Erythroblast (primary cell): ENCODE results near the gene FUS.
"Not testable (repeated sequence)": the region's sequence is repeated elsewhere in the genome, so short reads cannot be mapped to it uniquely, and the experiment has no call there.

ENCODE experiments used
- DNase-seq, 2 experiments: peaks; one replicate each; lab custom pipeline; 2025; lab: John Stamatoyannopoulos, UW
- GATA1 ChIP-seq: IDR thresholded peaks from 2 replicates; pipeline ENCODE4 v1.6.1; 2011; ENCODE audit warnings: low read depth, mild to moderate bottlenecking, control low read depth, low read length, moderate library complexity
- POLR2A ChIP-seq: IDR thresholded peaks from 2 replicates; pipeline ENCODE4 v1.6.1; 2011; ENCODE audit warnings: mild to moderate bottlenecking, low read length

Gene FUS

GRCh38 chr16:31186176-31186575, 6.2 kb downstream of the FUS start:
- no peak for DNase-seq
- TF ChIP-seq GATA1 (no peak), POLR2A (no peak)

DNA sequence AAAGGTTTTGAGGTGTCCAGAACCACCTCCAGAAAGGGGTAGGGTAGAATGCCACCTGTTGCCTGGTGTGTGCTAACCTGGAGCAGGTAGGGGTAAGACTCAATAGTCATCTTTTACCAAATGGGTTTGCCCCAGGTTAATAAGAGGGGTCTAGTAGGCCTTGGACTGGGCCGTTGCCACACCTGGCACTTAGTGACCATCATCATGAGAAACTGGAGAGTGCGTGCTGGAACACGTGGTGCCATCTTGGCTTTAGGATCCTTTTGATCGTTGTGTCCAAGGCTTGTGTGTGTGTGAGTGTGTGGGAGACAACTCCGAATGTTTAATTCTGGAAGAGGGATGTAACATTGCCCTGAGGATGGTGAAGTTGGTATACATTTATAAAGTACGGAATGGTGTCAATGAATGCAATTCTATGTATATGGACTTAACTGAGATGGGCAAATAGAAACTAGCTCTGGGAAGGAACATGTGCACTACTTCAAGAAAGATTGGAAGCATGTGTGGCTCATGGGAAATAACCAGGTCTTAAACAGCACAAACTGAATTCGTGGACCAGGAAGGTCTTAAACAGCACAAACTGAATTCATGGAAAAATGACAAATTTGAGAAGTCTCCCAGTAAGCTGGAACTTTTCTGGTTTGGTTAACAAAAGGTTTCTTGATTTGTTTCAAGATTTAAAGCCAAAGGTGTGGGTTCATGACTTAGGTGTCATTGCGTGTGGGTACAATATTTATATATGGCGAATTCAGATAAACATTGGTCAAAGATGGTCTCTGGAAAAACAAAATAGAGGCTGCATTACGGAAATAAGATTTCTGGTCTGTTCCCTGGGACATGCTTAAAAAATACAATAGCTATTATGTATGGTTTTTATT, 7.2 kb downstream of the FUS start:
- TF ChIP-seq GATA1, result no peak
- TF ChIP-seq POLR2A, result no peak
- DNase-seq, result no peak

DNA sequence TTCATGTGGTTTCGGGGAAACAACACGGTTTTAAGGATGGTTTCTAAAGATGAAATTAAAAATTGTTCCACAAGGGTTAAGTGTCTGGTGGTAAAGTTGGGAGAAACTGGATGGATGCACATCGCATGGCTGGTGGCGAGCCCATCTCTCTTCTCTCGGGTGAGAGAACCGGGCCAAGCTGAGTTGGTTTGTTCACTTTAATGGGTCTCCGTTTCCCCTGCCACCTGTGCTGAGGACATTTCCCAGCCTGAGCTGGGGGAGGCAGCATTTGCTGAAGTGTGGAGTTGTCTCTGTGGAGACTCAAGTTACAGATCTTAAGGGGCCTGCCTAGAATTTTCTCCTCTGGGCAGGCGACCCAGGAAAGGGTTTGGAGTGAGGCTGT, 7.9 kb downstream of the FUS start:
- no peak for DNase-seq
- TF ChIP-seq POLR2A (no peak), GATA1 (no peak)

- TF ChIP-seq GATA1 (no peak), POLR2A (no peak)
Measured at GRCh38 chr16:31188450-31189411, 8.8 kb downstream of the FUS start.

GRCh38 chr16:31189412-31189778, 9.5 kb downstream of the FUS start:
- no peak for DNase-seq
- TF ChIP-seq GATA1 (no peak), POLR2A (no peak)

More at GRCh38 chr16:31188450-31189411, 8.8 kb downstream of the FUS start:
- DNase-seq, result no peak

DNA sequence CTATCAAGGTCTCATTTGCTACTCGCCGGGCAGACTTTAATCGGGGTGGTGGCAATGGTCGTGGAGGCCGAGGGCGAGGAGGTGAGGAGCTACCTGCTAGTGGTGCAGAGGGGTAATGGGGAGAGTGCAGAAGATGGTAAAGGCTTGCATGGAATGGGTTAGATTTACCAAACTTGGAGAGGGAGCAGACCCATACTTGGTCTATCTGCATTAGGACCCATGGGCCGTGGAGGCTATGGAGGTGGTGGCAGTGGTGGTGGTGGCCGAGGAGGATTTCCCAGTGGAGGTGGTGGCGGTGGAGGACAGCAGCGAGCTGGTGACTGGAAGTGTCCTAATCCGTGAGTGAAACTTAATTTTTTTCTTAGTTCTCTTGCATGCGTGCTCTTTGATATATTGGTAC, 10.1 kb downstream of the FUS start:
- TF ChIP-seq POLR2A (no peak), GATA1 (no peak)
- no peak for DNase-seq

- DNase-seq, result no peak
- TF ChIP-seq GATA1 (no peak), POLR2A (no peak)
Measured at GRCh38 chr16:31190818-31191444, 11.0 kb downstream of the FUS start.

DNA sequence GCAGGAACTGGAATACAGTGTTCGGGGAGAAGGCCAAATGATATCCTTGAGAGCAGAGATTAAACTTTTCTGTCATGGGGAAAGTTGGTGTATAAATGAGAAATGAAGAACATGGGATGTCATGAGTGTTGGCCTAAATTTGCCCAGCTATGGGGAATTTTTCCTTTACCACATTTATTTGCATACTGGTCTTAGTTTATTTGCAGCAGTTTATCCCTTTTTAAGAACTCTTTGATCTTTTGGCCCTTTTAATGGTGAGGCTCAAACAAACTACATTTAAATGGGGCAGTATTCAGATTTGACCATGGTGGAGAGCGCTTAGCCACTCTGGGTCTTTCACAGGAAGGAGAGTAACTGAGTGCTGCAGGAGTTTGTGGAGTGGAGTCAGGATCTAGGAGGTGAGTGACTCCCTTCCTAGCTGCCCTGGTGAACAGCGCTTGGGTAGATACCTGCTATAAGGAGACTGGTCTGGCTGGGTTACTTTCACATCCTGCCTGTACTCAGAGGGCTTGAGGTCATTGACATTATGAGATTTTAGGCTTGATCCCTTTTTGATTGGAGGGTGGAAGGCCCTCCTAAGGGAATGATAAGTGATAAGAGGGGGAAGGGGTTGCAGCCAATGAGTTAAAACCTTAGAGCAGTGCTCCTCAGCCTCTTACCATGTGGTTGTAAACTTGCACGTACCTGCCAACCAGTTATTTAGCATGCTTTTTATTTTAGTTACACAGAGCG, 11.9 kb downstream of the FUS start:
- TF ChIP-seq POLR2A, result no peak
- no peak for TF ChIP-seq GATA1
- no peak for DNase-seq

DNA sequence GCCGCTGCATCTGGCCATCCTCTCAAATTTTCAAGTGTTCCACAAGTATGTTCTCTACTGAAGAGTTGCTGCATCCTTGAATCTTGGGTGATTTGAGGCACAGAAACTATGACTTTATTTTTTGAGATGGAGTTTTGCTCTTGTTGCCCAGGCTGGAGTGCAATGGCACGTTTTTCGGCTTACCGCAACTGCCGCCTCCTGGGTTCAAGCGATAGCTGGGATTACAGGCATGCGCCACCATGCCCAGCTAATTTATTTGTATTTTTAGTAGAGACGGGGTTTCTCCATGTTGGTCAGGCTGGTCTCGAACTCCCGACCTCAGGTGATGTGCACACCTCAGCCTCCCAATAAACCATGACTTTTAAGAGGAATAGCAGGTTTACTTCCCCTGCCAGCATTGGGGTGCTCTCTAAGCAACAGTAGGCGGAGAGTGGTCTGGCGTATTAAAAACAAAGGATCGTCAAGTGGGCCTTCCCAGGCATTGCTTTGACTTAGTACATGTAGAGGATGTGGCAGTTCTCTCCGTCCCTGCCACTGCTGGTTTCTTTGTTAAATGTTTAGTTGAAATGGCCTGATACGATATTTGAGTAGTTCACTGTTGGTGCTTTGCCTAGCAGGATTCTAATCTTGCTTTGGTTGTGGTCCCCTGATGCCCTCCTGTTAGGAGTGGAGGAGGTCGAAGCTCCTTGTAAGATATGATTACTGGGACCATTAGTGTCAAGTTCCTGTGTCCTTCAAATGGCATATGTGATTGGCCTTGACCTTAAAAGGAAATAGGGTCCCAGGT, 13.1 kb downstream of the FUS start:
- TF ChIP-seq GATA1, result no peak
- TF ChIP-seq POLR2A, result no peak
- no peak for DNase-seq

DNA sequence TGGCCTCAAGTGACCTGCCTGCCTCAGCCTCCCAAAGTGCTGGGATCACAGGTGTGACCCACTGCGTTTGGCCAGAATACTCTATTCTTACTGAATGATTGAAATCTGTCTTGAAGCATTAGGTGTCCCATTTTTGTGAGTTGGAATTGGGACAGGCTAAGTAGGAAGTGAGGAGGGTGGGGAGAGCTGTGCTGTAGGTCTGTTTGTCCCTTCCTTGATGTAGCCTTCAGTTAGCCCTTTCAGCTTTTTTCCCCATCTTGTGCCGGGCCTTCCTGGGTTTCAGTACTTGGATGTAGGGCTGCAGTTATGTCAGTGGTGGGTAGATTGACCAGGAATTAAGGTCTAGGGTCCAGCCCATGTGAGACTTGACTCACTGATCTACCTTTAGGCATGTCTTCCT, 13.9 kb downstream of the FUS start:
- no peak for TF ChIP-seq GATA1
- no peak for TF ChIP-seq POLR2A

DNA sequence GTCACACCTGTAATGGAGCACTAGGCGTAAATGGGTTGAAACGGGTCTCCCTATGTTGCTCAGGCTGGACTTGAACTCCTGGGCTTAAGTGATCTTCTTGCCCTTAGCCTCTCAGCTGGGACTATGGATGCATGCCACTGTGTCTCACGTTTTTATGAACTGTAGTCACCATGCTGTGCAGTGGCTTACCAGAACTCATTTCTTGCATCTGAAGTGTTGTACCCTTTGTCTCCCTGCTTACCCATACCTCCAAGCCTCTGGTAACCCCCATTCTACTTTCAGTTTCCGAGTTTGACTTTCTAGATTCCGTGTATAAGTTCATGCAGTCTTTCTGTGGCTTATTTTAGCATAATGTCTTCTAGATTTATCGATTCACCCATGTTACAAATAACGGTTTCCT, 15.0 kb downstream of the FUS start:
- no peak for DNase-seq
- no peak for TF ChIP-seq POLR2A
- no peak for TF ChIP-seq GATA1

More for the DNA sequence above, 13.9 kb downstream of the FUS start:
- no peak for DNase-seq

GRCh38 chr16:31195861-31196260, 15.9 kb downstream of the FUS start:
- DNase-seq, result not testable (repeated sequence)
